OCI-M1 (cell line): ENCODE results near the gene CAMK2G.

Experiments used
- DNase-seq: peaks from one replicate; lab custom pipeline; 2025; lab: John Stamatoyannopoulos, UW

The CAMK2G gene

GRCh38 chr10:73769396-73769795 lies 105.0 kb downstream of the CAMK2G start:
- no peak for DNase-seq

DNA sequence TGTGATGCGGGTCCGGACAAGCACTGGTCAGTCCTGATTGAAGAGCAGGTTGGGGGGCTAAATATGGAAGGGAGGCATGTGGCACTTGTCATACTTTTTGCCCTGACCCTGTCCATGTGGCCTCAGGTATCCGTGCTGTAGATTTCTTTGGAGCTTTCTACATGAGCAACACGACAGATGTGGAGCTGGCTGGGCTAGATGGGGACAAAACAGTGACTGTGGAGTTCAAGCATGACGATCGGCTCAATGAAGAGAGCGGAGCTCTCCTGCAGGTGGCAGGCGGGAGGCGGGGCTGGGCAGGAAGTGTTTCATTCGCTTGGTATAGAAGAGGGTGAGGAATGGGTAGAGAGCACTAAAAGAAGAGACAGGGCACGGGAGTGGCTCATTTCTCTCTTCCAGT lies 105.5 kb downstream of the CAMK2G start:
- DNase-seq: no peak

DNA sequence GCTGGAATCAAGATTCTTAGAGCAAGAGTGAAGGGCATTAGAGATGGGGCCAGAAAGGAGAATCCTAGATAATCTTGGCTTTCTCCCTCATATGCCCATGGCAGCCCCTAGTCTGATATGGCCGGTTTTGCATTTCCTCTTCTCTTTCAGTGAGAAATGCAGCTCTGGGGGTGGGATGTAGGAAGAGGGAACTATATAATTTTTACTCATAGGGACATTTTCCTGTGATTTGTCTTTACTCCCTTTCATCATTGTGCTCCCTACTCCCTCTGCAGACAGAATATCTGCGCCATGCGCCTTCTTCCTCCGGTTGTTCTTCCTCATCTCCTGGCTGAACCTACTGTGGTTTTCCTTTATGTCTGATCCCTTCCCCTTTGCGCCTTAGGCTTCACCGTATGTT lies 109.3 kb downstream of the CAMK2G start:
- no peak for DNase-seq

GRCh38 chr10:73763343-73763742 lies 111.0 kb downstream of the CAMK2G start:
- DNase-seq: no peak

- no peak for DNase-seq
These were observed 111.4 kb downstream of the CAMK2G start for GRCh38 chr10:73762915-73763314.
